Measurements from ENCODE around the gene STK35. TPM values are rescaled to one million over a fixed set of nuclear protein-coding genes. Genes with fewer than 3 reads are reported as not detected.

STK35 gene
- total RNA-seq, 1 donor from 2014 or later = 14.5 TPM

GRCh38 chr20:2174067-2174466 lies 72.4 kb downstream of the STK35 start:
- H3K36me3 Mint-ChIP-seq (ENCODE audit: low read depth) = no peaks in the 10 kb centered on the region
- no peak overlapping the region for H3K4me3 Mint-ChIP-seq (ENCODE audit: unreplicated experiment)
- H3K9me3 Mint-ChIP-seq (ENCODE audit: low read depth) = no peaks in the 10 kb centered on the region
- no peak overlapping the region for H3K27ac Mint-ChIP-seq (ENCODE audit: unreplicated experiment)
- DNase-seq (ENCODE audit: low spot score) = no peak
- peaks cover 4% of the 10 kb centered on the region for H3K4me1 Mint-ChIP-seq (ENCODE audit: low read depth)
- H3K27me3 Mint-ChIP-seq (ENCODE audit: low read depth) = peaks cover 22% of the 10 kb centered on the region
- TF ChIP-seq CTCF (IDR thresholded peaks at IDR 0.05) = no peak

- no peak for DNase-seq (ENCODE audit: low spot score)
- Mint-ChIP-seq H3K9me3 (ENCODE audit: low read depth) (no peaks in the 10 kb centered on the region), H3K4me3 (ENCODE audit: unreplicated experiment) (no peak overlapping the region), H3K27me3 (ENCODE audit: low read depth) (peaks cover 14% of the 10 kb centered on the region), H3K36me3 (ENCODE audit: low read depth) (no peaks in the 10 kb centered on the region), H3K27ac (ENCODE audit: unreplicated experiment) (no peak overlapping the region), H3K4me1 (ENCODE audit: low read depth) (peaks cover 4% of the 10 kb centered on the region)
- no peak for TF ChIP-seq CTCF (IDR thresholded peaks at IDR 0.05)
These were observed 75.3 kb downstream of the STK35 start for GRCh38 chr20:2176946-2177345.

GRCh38 chr20:2178318-2179232 lies 76.9 kb downstream of the STK35 start:
- Mint-ChIP-seq H3K27ac (ENCODE audit: unreplicated experiment) (no peak overlapping the region), H3K27me3 (ENCODE audit: low read depth) (peaks cover 8% of the 10 kb centered on the region), H3K4me3 (ENCODE audit: unreplicated experiment) (no peak overlapping the region), H3K36me3 (ENCODE audit: low read depth) (no peaks in the 10 kb centered on the region), H3K9me3 (ENCODE audit: low read depth) (no peaks in the 10 kb centered on the region), H3K4me1 (ENCODE audit: low read depth) (no peaks in the 10 kb centered on the region)
- no peak for DNase-seq (ENCODE audit: low spot score)
- TF ChIP-seq CTCF (IDR thresholded peaks at IDR 0.05) = no peak

GRCh38 chr20:2179233-2179580 lies 77.6 kb downstream of the STK35 start:
- no peaks in the 10 kb centered on the region for H3K9me3 Mint-ChIP-seq (ENCODE audit: low read depth)
- H3K27me3 Mint-ChIP-seq (ENCODE audit: low read depth) = peaks cover 8% of the 10 kb centered on the region
- no peaks in the 10 kb centered on the region for H3K36me3 Mint-ChIP-seq (ENCODE audit: low read depth)
- no peak for TF ChIP-seq CTCF (IDR thresholded peaks at IDR 0.05)
- no peak for DNase-seq (ENCODE audit: low spot score)
- H3K4me3 Mint-ChIP-seq (ENCODE audit: unreplicated experiment) = no peak overlapping the region
- no peaks in the 10 kb centered on the region for H3K4me1 Mint-ChIP-seq (ENCODE audit: low read depth)
- no peak overlapping the region for H3K27ac Mint-ChIP-seq (ENCODE audit: unreplicated experiment)

- no peak for DNase-seq (ENCODE audit: low spot score)
- Mint-ChIP-seq H3K36me3 (ENCODE audit: low read depth) (no peaks in the 10 kb centered on the region), H3K27me3 (ENCODE audit: low read depth) (peaks cover 8% of the 10 kb centered on the region), H3K9me3 (ENCODE audit: low read depth) (no peaks in the 10 kb centered on the region), H3K27ac (ENCODE audit: unreplicated experiment) (no peak overlapping the region), H3K4me3 (ENCODE audit: unreplicated experiment) (no peak overlapping the region), H3K4me1 (ENCODE audit: low read depth) (no peaks in the 10 kb centered on the region)
- TF ChIP-seq CTCF (IDR thresholded peaks at IDR 0.05) = no peak
These were observed 78.3 kb downstream of the STK35 start for GRCh38 chr20:2179949-2180348.
